Colonic mucosa (tissue), 4 donors: ENCODE results near the gene SERPINH1. TPM values are rescaled to one million over a fixed set of nuclear protein-coding genes. Genes with fewer than 3 reads are reported as not detected.

Experiments used
- DNase-seq: peaks from one replicate; pipeline ENCODE4 v3.0.0-alpha.2; 2020
- H3K27ac ChIP-seq: fragments of 200-600 bp; one replicate; pipeline ENCODE4 v1.8.0; 2021
- H3K27me3 ChIP-seq: fragments of 200-600 bp; one replicate; pipeline ENCODE4 v1.8.0; 2021
- H3K36me3 ChIP-seq: fragments of 200-600 bp; one replicate; pipeline ENCODE4 v1.8.0; 2021
- H3K4me1 ChIP-seq: fragments of 200-600 bp; one replicate; pipeline ENCODE4 v1.8.0; 2021; ENCODE audit warnings: mild to moderate bottlenecking
- H3K4me3 ChIP-seq: fragments of 200-600 bp; one replicate; pipeline ENCODE4 v1.8.0; 2021
- H3K9ac ChIP-seq, 2 donors: one replicate each; pipeline ENCODE4 v1.7.0; 2013; ENCODE audit warnings: control low read depth in 2 of 2, low read depth in 2 of 2, low read length in 2 of 2
- H3K9me3 ChIP-seq: fragments of 200-600 bp; one replicate; pipeline ENCODE4 v1.8.0; 2021
- CTCF ChIP-seq: fragments of 200-600 bp; IDR thresholded peaks from one replicate; pipeline ENCODE4 v1.8.0; 2022; ENCODE audit warnings: antibody characterized with exemption, mild to moderate bottlenecking
- intact Hi-C: fragments of 100-400 bp; cut with DNase I; formaldehyde crosslinking; loops from one replicate; pipeline ENCODE4 v1.14.1; 2022
- total RNA-seq, 2 donors: library from RNA; stranded (reverse); fragmentation: NEBNext Ultra II Directional in 1 of 2; extraction: Animal tissue kit (Norgen Biotek cat#: 25700) in 1 of 2; gene quantifications; one replicate each; pipeline ENCODE4 v1.2.1, GENCODE V29; 2021
- donor health status: healthy.
- donor health status: DM: no; HTN: no; CAD: no.
- donor health status: DM: no; HTN: no; CAD: no.

The SERPINH1 gene
- total RNA-seq, 2 donors from 2014 or later: 66.3 to 136 TPM

GRCh38 chr11:75586395-75586794 lies 24.3 kb downstream of the SERPINH1 start:
- H3K9ac ChIP-seq: no peak overlapping the region
- H3K36me3 ChIP-seq: no peaks in the 10 kb centered on the region
- no peaks in the 10 kb centered on the region for H3K9me3 ChIP-seq
- no peak for TF ChIP-seq CTCF
- no peak overlapping the region for H3K4me3 ChIP-seq
- no peaks in the 10 kb centered on the region for H3K4me1 ChIP-seq
- intact Hi-C loops: no loop called here
- no peak overlapping the region for H3K27ac ChIP-seq
- H3K27me3 ChIP-seq: peaks cover 5% of the 10 kb centered on the region
- DNase-seq: no peak

GRCh38 chr11:75588051-75588481 lies 26.0 kb downstream of the SERPINH1 start:
- DNase-seq: no peak
- Histone ChIP-seq H3K9me3 (no peaks in the 10 kb centered on the region), H3K27ac (no peak overlapping the region), H3K4me1 (no peaks in the 10 kb centered on the region), H3K27me3 (peaks cover 5% of the 10 kb centered on the region), H3K9ac (no peak overlapping the region), H3K4me3 (no peak overlapping the region), H3K36me3 (no peaks in the 10 kb centered on the region)
- TF ChIP-seq CTCF: no peak
- intact Hi-C loops: no loop called here

GRCh38 chr11:75589051-75589450 lies 27.0 kb downstream of the SERPINH1 start:
- Histone ChIP-seq H3K9me3 (no peaks in the 10 kb centered on the region), H3K27me3 (no peaks in the 10 kb centered on the region), H3K36me3 (no peaks in the 10 kb centered on the region), H3K27ac (no peak overlapping the region), H3K4me1 (no peaks in the 10 kb centered on the region), H3K4me3 (no peak overlapping the region), H3K9ac (no peak overlapping the region)
- no peak for DNase-seq
- TF ChIP-seq CTCF: no peak
- intact Hi-C loops: no loop called here

- H3K4me3 ChIP-seq: no peak overlapping the region
- no peak for TF ChIP-seq CTCF
- no peaks in the 10 kb centered on the region for H3K4me1 ChIP-seq
- intact Hi-C loops: no loop called here
- H3K9ac ChIP-seq: no peak overlapping the region
- H3K27me3 ChIP-seq: no peaks in the 10 kb centered on the region
- DNase-seq: no peak
- no peaks in the 10 kb centered on the region for H3K9me3 ChIP-seq
- no peaks in the 10 kb centered on the region for H3K36me3 ChIP-seq
- no peak overlapping the region for H3K27ac ChIP-seq
Observed at GRCh38 chr11:75589933-75590332, 27.9 kb downstream of the SERPINH1 start.

- H3K36me3 ChIP-seq: no peaks in the 10 kb centered on the region
- H3K27me3 ChIP-seq: no peaks in the 10 kb centered on the region
- no peak for DNase-seq
- no peaks in the 10 kb centered on the region for H3K4me1 ChIP-seq
- no peak for TF ChIP-seq CTCF
- no peak overlapping the region for H3K9ac ChIP-seq
- no peak overlapping the region for H3K27ac ChIP-seq
- intact Hi-C loops: no loop called here
- no peak overlapping the region for H3K4me3 ChIP-seq
- no peaks in the 10 kb centered on the region for H3K9me3 ChIP-seq
Observed at GRCh38 chr11:75591371-75591770, 29.3 kb downstream of the SERPINH1 start.

GRCh38 chr11:75591966-75592365 lies 29.9 kb downstream of the SERPINH1 start:
- intact Hi-C loops: no loop called here
- DNase-seq: no peak
- H3K4me3 ChIP-seq: no peak overlapping the region
- no peak for TF ChIP-seq CTCF
- H3K4me1 ChIP-seq: no peaks in the 10 kb centered on the region
- H3K9ac ChIP-seq: no peak overlapping the region
- no peaks in the 10 kb centered on the region for H3K36me3 ChIP-seq
- H3K27ac ChIP-seq: no peak overlapping the region
- H3K27me3 ChIP-seq: no peaks in the 10 kb centered on the region
- H3K9me3 ChIP-seq: no peaks in the 10 kb centered on the region
